AG04450 (cell line): Measurements from ENCODE around the gene RPTOR. TPM values are rescaled to one million over a fixed set of nuclear protein-coding genes. Genes with fewer than 3 reads are reported as not detected.

Source experiments
- CTCF ChIA-PET: fragments of 300-600, 350-600 bp; formaldehyde crosslinking; extraction: SDS; loops from one replicate; lab custom pipeline; 2022; ENCODE audit warnings: antibody characterized with exemption, inconsistent platforms; lab: Charles Lee
- POLR2A ChIA-PET: fragments of 350-600 bp; formaldehyde crosslinking; extraction: SDS; loops from one replicate; lab custom pipeline; 2021; ENCODE audit warnings: antibody characterized with exemption, inconsistent platforms; lab: Yijun Ruan, JAX
- DNase-seq: peaks from one replicate; pipeline ENCODE4 v3.0.0-alpha.2; 2011; ENCODE audit warnings: low read depth, low spot score
- H3K27ac ChIP-seq: one replicate; pipeline ENCODE4 v1.5.1; 2012; ENCODE audit warnings: low read depth, low read length, control low read depth
- H3K27me3 ChIP-seq: one replicate; pipeline ENCODE4 v1.6.0; 2012; ENCODE audit warnings: low read length; ENCODE audit not compliant: control insufficient read depth, insufficient read depth
- H3K4me3 ChIP-seq: 2 replicates; pipeline ENCODE4 v1.5.1; 2011; ENCODE audit warnings: mild to moderate bottlenecking, low read depth, low read length, control low read depth
- H3K9me3 ChIP-seq: 2 replicates; pipeline ENCODE4 v1.5.1; 2012; ENCODE audit warnings: low read length; ENCODE audit not compliant: control insufficient read depth, insufficient read depth
- CTCF ChIP-seq: IDR thresholded peaks from 2 replicates; pipeline ENCODE4 v1.5.1; 2011; ENCODE audit warnings: low read depth, low read length, control low read depth, inconsistent platforms
- polyA plus RNA-seq: library from polyadenylated mRNA; depleted of rRNA; stranded (reverse); fragments of >200 nt; gene quantifications from 2 replicates; pipeline ENCODE4 v1.2.3, GENCODE V29; 2011

The RPTOR gene
- polyA plus RNA-seq, 1 experiment, result 6.2 TPM

- Histone ChIP-seq H3K27me3 (no peaks in the 10 kb centered on the region), H3K9me3 (no peaks in the 10 kb centered on the region; the same call in 1 of the 2 replicates), H3K27ac (no peak overlapping the region), H3K4me3 (no peak overlapping the region)
- no peak for DNase-seq
- ChIA-PET CTCF (no interaction called here), POLR2A (no interaction called here)
- TF ChIP-seq CTCF, result no peak
Measured at GRCh38 chr17:80922580-80923160, 378.0 kb downstream of the RPTOR start.

DNA sequence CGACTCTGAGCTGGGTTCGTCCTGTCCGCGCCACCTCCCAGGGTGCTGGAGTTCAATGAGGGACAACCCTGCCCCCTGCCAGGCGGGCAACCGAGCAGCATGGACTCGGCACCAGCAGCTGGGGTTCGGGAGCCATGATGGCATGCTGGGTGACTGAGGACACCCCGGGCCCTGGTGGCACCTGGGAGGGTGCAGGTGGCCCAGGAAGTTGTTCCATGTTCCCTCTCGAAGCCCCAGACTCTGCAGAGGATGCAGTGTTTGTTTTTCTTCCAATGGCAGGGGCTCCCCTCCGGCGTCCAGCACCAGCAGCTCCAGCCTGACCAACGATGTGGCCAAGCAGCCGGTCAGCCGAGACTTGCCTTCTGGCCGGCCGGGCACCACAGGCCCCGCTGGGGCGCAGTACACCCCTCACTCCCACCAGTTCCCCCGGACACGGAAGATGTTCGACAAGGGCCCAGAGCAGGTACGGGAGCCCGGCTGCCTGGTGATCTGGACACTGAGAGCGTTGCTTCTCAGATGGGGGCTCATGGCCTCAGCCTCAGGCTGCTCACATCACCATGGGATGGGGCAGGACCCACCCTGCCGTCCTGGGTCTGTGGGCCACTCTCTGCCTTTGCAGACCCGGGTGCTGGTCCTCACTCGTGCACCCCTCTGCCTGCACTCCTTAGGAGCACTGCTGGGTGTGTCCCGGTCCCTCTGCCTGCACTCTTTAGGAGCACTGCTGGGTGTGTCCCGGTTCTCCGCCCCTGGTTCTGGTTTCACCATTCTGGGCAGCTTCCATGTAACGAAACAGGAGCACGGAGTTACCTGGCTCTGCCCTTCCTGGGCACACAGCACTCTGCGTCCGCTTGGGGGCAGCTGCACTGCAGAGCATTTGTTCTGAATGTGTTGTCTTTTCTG is 378.8 kb downstream of the RPTOR start:
- Histone ChIP-seq H3K4me3 (no peak overlapping the region), H3K27ac (no peak overlapping the region), H3K27me3 (no peaks in the 10 kb centered on the region), H3K9me3 (no peaks in the 10 kb centered on the region; the same call in 1 of the 2 replicates)
- no peak for DNase-seq
- ChIA-PET POLR2A (no interaction called here), CTCF (no interaction called here)
- no peak for TF ChIP-seq CTCF

DNA sequence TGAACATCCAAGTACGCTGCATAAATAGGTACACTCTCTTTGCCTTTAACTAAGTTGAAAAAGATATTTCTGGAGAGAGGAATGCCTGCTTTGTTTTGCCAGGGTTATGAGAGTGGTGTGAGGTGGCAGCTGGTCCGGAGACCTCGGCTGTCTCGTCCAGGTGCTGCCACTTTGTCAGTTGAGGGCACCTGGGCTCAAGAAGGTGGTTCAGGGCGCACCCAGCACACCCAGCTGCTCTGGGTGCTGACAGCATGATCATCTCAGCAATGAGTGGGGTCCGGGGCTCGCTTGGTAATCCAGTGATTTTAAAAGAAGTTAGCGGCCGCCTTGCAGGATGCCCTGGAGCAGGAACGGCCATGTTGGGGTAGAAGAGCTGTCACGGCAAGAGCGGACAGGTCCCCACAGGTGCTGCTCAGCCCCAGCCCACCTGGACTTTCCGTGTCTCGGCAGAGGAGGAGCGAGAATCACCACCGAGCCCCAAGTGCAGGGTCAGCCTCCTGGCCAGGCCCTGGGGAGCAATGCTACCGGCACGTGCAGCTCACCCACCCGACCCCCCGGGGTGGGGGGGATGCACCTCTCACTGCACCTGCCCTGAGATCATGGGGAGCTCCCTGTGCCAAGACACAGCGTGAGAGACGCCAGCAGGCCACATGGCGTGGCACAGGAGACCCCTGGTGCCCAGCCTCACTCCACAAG is 379.6 kb downstream of the RPTOR start:
- POLR2A ChIA-PET, result no interaction called here
- Histone ChIP-seq H3K27me3 (no peaks in the 10 kb centered on the region), H3K4me3 (no peak overlapping the region), H3K27ac (no peak overlapping the region), H3K9me3 (no peaks in the 10 kb centered on the region; the same call in 1 of the 2 replicates)
- DNase-seq, result no peak
- no peak for TF ChIP-seq CTCF
- CTCF ChIA-PET, result no interaction called here

DNA sequence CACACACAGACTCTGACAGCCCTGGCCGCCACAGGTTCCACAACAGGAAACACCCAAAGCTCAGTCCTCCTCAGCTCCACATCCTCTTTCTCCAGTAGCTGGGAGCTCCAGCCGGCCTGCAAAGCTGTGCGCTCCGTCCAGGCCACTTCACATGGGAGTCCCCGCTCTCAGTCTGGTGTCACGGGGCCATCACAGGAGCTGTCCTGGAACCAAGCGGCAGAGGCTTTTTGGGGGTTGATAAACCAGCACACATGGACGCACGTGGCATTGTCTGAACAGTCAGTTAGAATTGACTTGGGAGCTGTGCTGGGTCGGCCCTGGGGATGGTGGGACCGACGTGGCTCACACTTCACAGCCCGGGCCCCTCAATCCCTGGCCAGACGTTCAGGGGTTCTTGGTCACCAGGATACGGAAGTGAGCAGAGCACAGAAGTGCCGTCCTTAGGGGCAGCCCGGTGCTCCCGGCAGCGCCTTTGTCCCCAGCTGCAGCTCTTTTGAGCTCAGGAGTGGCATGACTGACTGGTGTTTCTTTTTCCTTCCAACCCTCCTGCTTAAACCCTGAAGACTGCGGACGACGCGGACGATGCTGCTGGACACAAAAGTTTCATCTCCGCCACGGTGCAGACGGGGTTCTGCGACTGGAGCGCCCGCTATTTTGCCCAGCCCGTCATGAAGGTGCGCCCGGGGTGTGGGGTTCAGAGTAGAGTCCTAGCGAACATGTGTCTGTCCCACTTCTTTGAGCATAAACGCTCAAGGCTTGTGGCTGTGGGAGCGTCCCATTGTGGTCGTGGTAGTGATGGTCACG is 380.4 kb downstream of the RPTOR start:
- Histone ChIP-seq H3K27ac (no peak overlapping the region), H3K4me3 (no peak overlapping the region), H3K9me3 (no peaks in the 10 kb centered on the region; the same call in 1 of the 2 replicates), H3K27me3 (no peaks in the 10 kb centered on the region)
- CTCF ChIA-PET, result no interaction called here
- POLR2A ChIA-PET, result interaction anchor here (0.6 kb wide), 1 partner anchor 48 kb away, joined by 3 read pairs; no protein-coding TSS in a partner anchor
- TF ChIP-seq CTCF, result no peak
- DNase-seq, result no peak
